Bronchial epithelial cell (primary cell): ENCODE measurements around the gene EML4. TPM values are rescaled to one million over a fixed set of nuclear protein-coding genes. Genes with fewer than 3 reads are reported as not detected.

Experiments used
- DNase-seq: peaks from one replicate; pipeline ENCODE4 v3.0.0-alpha.2; 2010; ENCODE audit warnings: low read depth
- FAIRE-seq: peaks from 2 replicates; lab custom pipeline; 2011; peaks lifted over from hg19 to GRCh38; lab: Jason Lieb, UNC
- H3K27me3 ChIP-seq: 2 replicates; pipeline ENCODE4 v1.5.1; 2011; ENCODE audit warnings: low read length; ENCODE audit not compliant: control insufficient read depth, insufficient read depth
- H3K36me3 ChIP-seq: 2 replicates; pipeline ENCODE4 v1.5.1; 2011; ENCODE audit warnings: low read length; ENCODE audit not compliant: control insufficient read depth, insufficient read depth
- H3K4me3 ChIP-seq: 2 replicates; pipeline ENCODE4 v1.5.1; 2011; ENCODE audit warnings: mild to moderate bottlenecking, low read depth, low read length, control low read depth
- CTCF ChIP-seq: IDR thresholded peaks from 2 replicates; pipeline ENCODE4 v1.5.1; 2011; ENCODE audit warnings: mild to moderate bottlenecking, moderate library complexity, low read length, control low read depth, inconsistent platforms; ENCODE audit not compliant: insufficient read depth, severe bottlenecking
- total RNA-seq: library from RNA; depleted of rRNA; stranded (reverse); fragments of >200 nt; gene quantifications from 2 replicates; pipeline ENCODE4 v1.2.1, GENCODE V29; 2014

Gene EML4
- total RNA-seq, 1 donor from 2014 or later, result 26.3 TPM

GRCh38 chr2:42137125-42137841, 31.9 kb upstream of the EML4 start:
- FAIRE-seq (no peak), DNase-seq (no peak)
- no peaks in the 10 kb centered on the region for H3K27me3 ChIP-seq
- no peak for TF ChIP-seq CTCF
- no peak overlapping the region for H3K4me3 ChIP-seq
- H3K36me3 ChIP-seq, result no peaks in the 10 kb centered on the region

- no peaks in the 10 kb centered on the region for H3K27me3 ChIP-seq
- no peaks in the 10 kb centered on the region for H3K36me3 ChIP-seq
- DNase-seq, result peak; percentile 74
- TF ChIP-seq CTCF, result no peak
- no peak overlapping the region for H3K4me3 ChIP-seq
- no peak for FAIRE-seq
Measured at GRCh38 chr2:42138163-42139015, 30.8 kb upstream of the EML4 start.

- no peak for FAIRE-seq
- Histone ChIP-seq H3K36me3 (no peaks in the 10 kb centered on the region), H3K27me3 (no peaks in the 10 kb centered on the region), H3K4me3 (no peak overlapping the region)
- no peak for TF ChIP-seq CTCF
- no peak for DNase-seq
Measured at GRCh38 chr2:42139101-42139500, 30.1 kb upstream of the EML4 start.

GRCh38 chr2:42140496-42140895, 28.7 kb upstream of the EML4 start:
- FAIRE-seq (no peak), DNase-seq (no peak)
- TF ChIP-seq CTCF, result no peak
- no peaks in the 10 kb centered on the region for H3K27me3 ChIP-seq
- no peak overlapping the region for H3K4me3 ChIP-seq
- no peaks in the 10 kb centered on the region for H3K36me3 ChIP-seq

- peak; percentile 79 for DNase-seq
- TF ChIP-seq CTCF, result no peak
- Histone ChIP-seq H3K36me3 (no peaks in the 10 kb centered on the region), H3K4me3 (peak overlapping the region; percentile 11), H3K27me3 (no peaks in the 10 kb centered on the region)
- FAIRE-seq, result no peak
Measured at GRCh38 chr2:42141687-42142546, 27.2 kb upstream of the EML4 start.
